HG03064 (cell line): ENCODE data around the gene ZNF561.
"Not testable (repeated sequence)": the region's sequence is repeated elsewhere in the genome, so short reads cannot be mapped to it uniquely, and the experiment has no call there.

Experiments
- ATAC-seq: cut with Tn5 transposase; IDR thresholded peaks from one replicate; pipeline ENCODE4 v1.9.1; 2021; ENCODE audit warnings: low read depth; ENCODE audit not compliant: unreplicated experiment

Gene ZNF561

GRCh38 chr19:9582081-9582725, 38.8 kb downstream of the ZNF561 start:
- ATAC-seq: not testable (repeated sequence)

- no peak for ATAC-seq
These were observed 40.3 kb downstream of the ZNF561 start for GRCh38 chr19:9580728-9581127.

- no peak for ATAC-seq
These were observed 50.8 kb downstream of the ZNF561 start for GRCh38 chr19:9570255-9570654.

GRCh38 chr19:9566729-9567128, 54.3 kb downstream of the ZNF561 start:
- ATAC-seq: no peak

GRCh38 chr19:9565900-9566705, 54.9 kb downstream of the ZNF561 start:
- ATAC-seq: no peak
